GM23338 (cell line): ENCODE results near the gene NAALADL2. TPM values are rescaled to one million over a fixed set of nuclear protein-coding genes. Genes with fewer than 3 reads are reported as not detected.
"Not testable (repeated sequence)": the region's sequence is repeated elsewhere in the genome, so short reads cannot be mapped to it uniquely, and the experiment has no call there.

ENCODE experiments used
- ATAC-seq: fragments of 200-7000 bp; cut with Tn5 transposase; 3 replicates; pipeline ENCODE4 v1.9.1; 2020
- DNase-seq: peaks from one replicate; pipeline ENCODE4 v3.0.0-alpha.2; 2015; ENCODE audit warnings: low spot score
- H2AFZ ChIP-seq: fragments of 200-600 bp; sonication (generic); 2 replicates; pipeline ENCODE4 v1.8.0; 2016; ENCODE audit warnings: antibody characterized with exemption, mild to moderate bottlenecking, moderate library complexity
- H3F3A ChIP-seq: fragments of 200-600 bp; sonication (generic); replicated peaks from 2 replicates; pipeline ENCODE4 v1.8.0; 2017; ENCODE audit warnings: antibody characterized with exemption, mixed run types, low read depth
- H3K27ac ChIP-seq: fragments of 200-600 bp; sonication (generic); 2 replicates; pipeline ENCODE4 v1.6.1; 2016; ENCODE audit warnings: low read depth
- H3K27me3 ChIP-seq: fragments of 200-600 bp; sonication (generic); 2 replicates; pipeline ENCODE4 v1.8.0; 2016; ENCODE audit warnings: mild to moderate bottlenecking, mixed run types, moderate library complexity; ENCODE audit not compliant: insufficient read depth
- H3K36me3 ChIP-seq: fragments of 200-600 bp; sonication (generic); 2 replicates; pipeline ENCODE4 v1.8.0; 2016; ENCODE audit warnings: mild to moderate bottlenecking; ENCODE audit not compliant: insufficient read depth
- H3K4me1 ChIP-seq: fragments of 200-600 bp; sonication (generic); 2 replicates; pipeline ENCODE4 v1.8.0; 2016; ENCODE audit warnings: mild to moderate bottlenecking, moderate library complexity; ENCODE audit not compliant: insufficient read depth
- H3K4me2 ChIP-seq: fragments of 200-600 bp; sonication (generic); 2 replicates; pipeline ENCODE4 v1.7.1; 2017; ENCODE audit warnings: mixed run types
- H3K4me3 ChIP-seq: fragments of 200-600 bp; sonication (generic); 2 replicates; pipeline ENCODE4 v1.6.1; 2016; ENCODE audit warnings: mixed run types
- H3K79me2 ChIP-seq: fragments of 200-600 bp; sonication (generic); replicated peaks from 2 replicates; pipeline ENCODE4 v1.8.0; 2017; ENCODE audit warnings: mild to moderate bottlenecking; ENCODE audit not compliant: insufficient read depth
- H3K9me2 ChIP-seq: fragments of 200-600 bp; sonication (generic); 2 replicates; pipeline ENCODE4 v1.8.0; 2017; ENCODE audit not compliant: insufficient read depth
- H4K20me1 ChIP-seq: fragments of 200-600 bp; sonication (generic); replicated peaks from 2 replicates; pipeline ENCODE4 v1.8.0; 2017; ENCODE audit warnings: mild to moderate bottlenecking; ENCODE audit not compliant: insufficient read depth
- H3K27ac Mint-ChIP-seq: 2 replicates; pipeline ENCODE4 v1.8.0; 2020; ENCODE audit warnings: inconsistent platforms, mild to moderate bottlenecking, moderate library complexity, mixed read lengths
- H3K27me3 Mint-ChIP-seq: 3 replicates; pipeline ENCODE4 v1.8.0; 2022; ENCODE audit warnings: low read depth, mild to moderate bottlenecking, moderate library complexity, mixed read lengths, inconsistent platforms; ENCODE audit not compliant: insufficient read depth, poor library complexity
- H3K36me3 Mint-ChIP-seq: 3 replicates; pipeline ENCODE4 v1.8.0; 2021; ENCODE audit warnings: low read depth, mild to moderate bottlenecking, inconsistent platforms, moderate library complexity, mixed read lengths
- H3K4me1 Mint-ChIP-seq: 3 replicates; pipeline ENCODE4 v1.8.0; 2020; ENCODE audit warnings: mild to moderate bottlenecking, inconsistent platforms, mixed read lengths
- H3K4me3 Mint-ChIP-seq: 3 replicates; pipeline ENCODE4 v1.8.0; 2021; ENCODE audit warnings: moderate library complexity, mild to moderate bottlenecking, inconsistent platforms, mixed read lengths
- H3K9me3 Mint-ChIP-seq: 3 replicates; pipeline ENCODE4 v1.8.0; 2020; ENCODE audit warnings: moderate library complexity, mild to moderate bottlenecking, inconsistent platforms, mixed read lengths
- CREB1 ChIP-seq: fragments of 250-450 bp; sonication (Bioruptor Pico); IDR thresholded peaks from 2 replicates; pipeline ENCODE4 v1.5.0; 2020; ENCODE audit warnings: low read depth, mild to moderate bottlenecking, moderate library complexity
- EZH2 ChIP-seq: fragments of 200-600 bp; sonication (generic); IDR thresholded peaks from one replicate; pipeline ENCODE4 v1.8.0; 2017; ENCODE audit warnings: antibody characterized with exemption, mild to moderate bottlenecking, low read depth; ENCODE audit not compliant: unreplicated experiment
- JUNB ChIP-seq: IDR thresholded peaks from one replicate; pipeline ENCODE4 v1.6.1; 2016; ENCODE audit warnings: antibody characterized with exemption; ENCODE audit not compliant: unreplicated experiment
- NANOG ChIP-seq: IDR thresholded peaks from 2 replicates; pipeline ENCODE4 v1.6.1; 2016; ENCODE audit warnings: antibody characterized with exemption, borderline replicate concordance
- POLR2AphosphoS5 ChIP-seq: IDR thresholded peaks from 2 replicates; pipeline ENCODE4 v1.6.1; 2016; ENCODE audit warnings: antibody characterized with exemption, low read depth
- STAT1 ChIP-seq: IDR thresholded peaks from one replicate; pipeline ENCODE4 v1.6.1; 2016; ENCODE audit warnings: antibody characterized with exemption; ENCODE audit not compliant: unreplicated experiment
- ZNF114 ChIP-seq: fragments of 250-450 bp; sonication (Bioruptor Pico); IDR thresholded peaks from 2 replicates; pipeline ENCODE4 v1.5.0; 2020; ENCODE audit warnings: mild to moderate bottlenecking, moderate library complexity
- ZNF331 ChIP-seq: fragments of 250-450 bp; sonication (Bioruptor Pico); IDR thresholded peaks from 2 replicates; pipeline ENCODE4 v1.5.0; 2020; ENCODE audit warnings: low read depth, mild to moderate bottlenecking, moderate library complexity
- ZNF462 ChIP-seq: fragments of 250-450 bp; sonication (Bioruptor Pico); IDR thresholded peaks from 2 replicates; pipeline ENCODE4 v1.5.0; 2020; ENCODE audit warnings: mild to moderate bottlenecking, moderate library complexity
- polyA plus RNA-seq: library from polyadenylated mRNA; unstranded; fragments of >200 nt; fragmentation: Nextera tagmentation; extraction: Ambion mirVana; gene quantifications from 2 replicates; pipeline ENCODE4 v1.2.1, GENCODE V29; 2016
- total RNA-seq: library from RNA; depleted of rRNA; stranded (reverse); fragments of >200 nt; shearing (Covaris generic); gene quantifications from 2 replicates; pipeline ENCODE4 v1.2.3, GENCODE V29; 2014
- TF ChIP-seq, protein P1 (sequence below), 2 experiments: fragments of 200-600 bp in 1 of 2; sonication (generic) in 1 of 2; conservative IDR thresholded peaks; 2 replicates each; pipeline versions ENCODE4 v1.5.1 to v1.6.1; 2016 to 2017; ENCODE audit warnings: antibody characterized with exemption in 2 of 2, low read depth in 2 of 2, mild to moderate bottlenecking in 2 of 2, moderate library complexity in 1 of 2
- TF ChIP-seq, protein P2 (sequence below): IDR thresholded peaks from 2 replicates; pipeline ENCODE4 v1.6.1; 2016; ENCODE audit warnings: antibody characterized with exemption
- TF ChIP-seq, protein P3 (sequence below): IDR thresholded peaks from one replicate; pipeline ENCODE4 v1.6.1; 2018; ENCODE audit warnings: antibody characterized with exemption; ENCODE audit not compliant: unreplicated experiment

The NAALADL2 gene
- total and polyA plus RNA-seq, 2 experiments from 2014 or later: 1.6 to 2.6 TPM

- Mint-ChIP-seq H3K27me3 (no peaks in the 10 kb centered on the region), H3K27ac (no peak overlapping the region), H3K4me3 (no peak overlapping the region), H3K9me3 (no peaks in the 10 kb centered on the region), H3K4me1 (no peaks in the 10 kb centered on the region), H3K36me3 (no peaks in the 10 kb centered on the region)
- DNase-seq (no peak), ATAC-seq (no peak)
- Histone ChIP-seq H3K27me3 (no peaks in the 10 kb centered on the region), H3K27ac (no peak overlapping the region), H3K36me3 (no peaks in the 10 kb centered on the region), H3K79me2 (no peaks in the 10 kb centered on the region), H2AFZ (no peak overlapping the region), H3K4me1 (no peaks in the 10 kb centered on the region), H3F3A (no peaks in the 10 kb centered on the region), H4K20me1 (no peaks in the 10 kb centered on the region), H3K4me3 (no peak overlapping the region), H3K9me2 (no peaks in the 10 kb centered on the region), H3K4me2 (no peak overlapping the region)
- TF ChIP-seq ZNF331 (CRISPR knock-in tag): no peak
- TF ChIP-seq EZH2: no peak
- TF ChIP-seq, protein P1, sequence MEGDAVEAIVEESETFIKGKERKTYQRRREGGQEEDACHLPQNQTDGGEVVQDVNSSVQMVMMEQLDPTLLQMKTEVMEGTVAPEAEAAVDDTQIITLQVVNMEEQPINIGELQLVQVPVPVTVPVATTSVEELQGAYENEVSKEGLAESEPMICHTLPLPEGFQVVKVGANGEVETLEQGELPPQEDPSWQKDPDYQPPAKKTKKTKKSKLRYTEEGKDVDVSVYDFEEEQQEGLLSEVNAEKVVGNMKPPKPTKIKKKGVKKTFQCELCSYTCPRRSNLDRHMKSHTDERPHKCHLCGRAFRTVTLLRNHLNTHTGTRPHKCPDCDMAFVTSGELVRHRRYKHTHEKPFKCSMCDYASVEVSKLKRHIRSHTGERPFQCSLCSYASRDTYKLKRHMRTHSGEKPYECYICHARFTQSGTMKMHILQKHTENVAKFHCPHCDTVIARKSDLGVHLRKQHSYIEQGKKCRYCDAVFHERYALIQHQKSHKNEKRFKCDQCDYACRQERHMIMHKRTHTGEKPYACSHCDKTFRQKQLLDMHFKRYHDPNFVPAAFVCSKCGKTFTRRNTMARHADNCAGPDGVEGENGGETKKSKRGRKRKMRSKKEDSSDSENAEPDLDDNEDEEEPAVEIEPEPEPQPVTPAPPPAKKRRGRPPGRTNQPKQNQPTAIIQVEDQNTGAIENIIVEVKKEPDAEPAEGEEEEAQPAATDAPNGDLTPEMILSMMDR (conservative IDR thresholded peaks at IDR 0.05; ENCODE audit: low read depth in 2 of 2): no peak
- TF ChIP-seq JUNB: no peak
- no peak for TF ChIP-seq NANOG
- TF ChIP-seq STAT1: no peak
- no peak for TF ChIP-seq CREB1 (CRISPR knock-in tag)
- TF ChIP-seq ZNF462 (CRISPR knock-in tag): no peak
- TF ChIP-seq, protein P2, sequence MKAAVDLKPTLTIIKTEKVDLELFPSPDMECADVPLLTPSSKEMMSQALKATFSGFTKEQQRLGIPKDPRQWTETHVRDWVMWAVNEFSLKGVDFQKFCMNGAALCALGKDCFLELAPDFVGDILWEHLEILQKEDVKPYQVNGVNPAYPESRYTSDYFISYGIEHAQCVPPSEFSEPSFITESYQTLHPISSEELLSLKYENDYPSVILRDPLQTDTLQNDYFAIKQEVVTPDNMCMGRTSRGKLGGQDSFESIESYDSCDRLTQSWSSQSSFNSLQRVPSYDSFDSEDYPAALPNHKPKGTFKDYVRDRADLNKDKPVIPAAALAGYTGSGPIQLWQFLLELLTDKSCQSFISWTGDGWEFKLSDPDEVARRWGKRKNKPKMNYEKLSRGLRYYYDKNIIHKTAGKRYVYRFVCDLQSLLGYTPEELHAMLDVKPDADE: no peak
- TF ChIP-seq, protein P3, sequence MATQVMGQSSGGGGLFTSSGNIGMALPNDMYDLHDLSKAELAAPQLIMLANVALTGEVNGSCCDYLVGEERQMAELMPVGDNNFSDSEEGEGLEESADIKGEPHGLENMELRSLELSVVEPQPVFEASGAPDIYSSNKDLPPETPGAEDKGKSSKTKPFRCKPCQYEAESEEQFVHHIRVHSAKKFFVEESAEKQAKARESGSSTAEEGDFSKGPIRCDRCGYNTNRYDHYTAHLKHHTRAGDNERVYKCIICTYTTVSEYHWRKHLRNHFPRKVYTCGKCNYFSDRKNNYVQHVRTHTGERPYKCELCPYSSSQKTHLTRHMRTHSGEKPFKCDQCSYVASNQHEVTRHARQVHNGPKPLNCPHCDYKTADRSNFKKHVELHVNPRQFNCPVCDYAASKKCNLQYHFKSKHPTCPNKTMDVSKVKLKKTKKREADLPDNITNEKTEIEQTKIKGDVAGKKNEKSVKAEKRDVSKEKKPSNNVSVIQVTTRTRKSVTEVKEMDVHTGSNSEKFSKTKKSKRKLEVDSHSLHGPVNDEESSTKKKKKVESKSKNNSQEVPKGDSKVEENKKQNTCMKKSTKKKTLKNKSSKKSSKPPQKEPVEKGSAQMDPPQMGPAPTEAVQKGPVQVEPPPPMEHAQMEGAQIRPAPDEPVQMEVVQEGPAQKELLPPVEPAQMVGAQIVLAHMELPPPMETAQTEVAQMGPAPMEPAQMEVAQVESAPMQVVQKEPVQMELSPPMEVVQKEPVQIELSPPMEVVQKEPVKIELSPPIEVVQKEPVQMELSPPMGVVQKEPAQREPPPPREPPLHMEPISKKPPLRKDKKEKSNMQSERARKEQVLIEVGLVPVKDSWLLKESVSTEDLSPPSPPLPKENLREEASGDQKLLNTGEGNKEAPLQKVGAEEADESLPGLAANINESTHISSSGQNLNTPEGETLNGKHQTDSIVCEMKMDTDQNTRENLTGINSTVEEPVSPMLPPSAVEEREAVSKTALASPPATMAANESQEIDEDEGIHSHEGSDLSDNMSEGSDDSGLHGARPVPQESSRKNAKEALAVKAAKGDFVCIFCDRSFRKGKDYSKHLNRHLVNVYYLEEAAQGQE: no peak
- TF ChIP-seq POLR2AphosphoS5: no peak
- TF ChIP-seq ZNF114 (CRISPR knock-in tag): no peak
Observed at GRCh38 chr3:175082631-175083030, 223.5 kb downstream of the NAALADL2 start.

DNA sequence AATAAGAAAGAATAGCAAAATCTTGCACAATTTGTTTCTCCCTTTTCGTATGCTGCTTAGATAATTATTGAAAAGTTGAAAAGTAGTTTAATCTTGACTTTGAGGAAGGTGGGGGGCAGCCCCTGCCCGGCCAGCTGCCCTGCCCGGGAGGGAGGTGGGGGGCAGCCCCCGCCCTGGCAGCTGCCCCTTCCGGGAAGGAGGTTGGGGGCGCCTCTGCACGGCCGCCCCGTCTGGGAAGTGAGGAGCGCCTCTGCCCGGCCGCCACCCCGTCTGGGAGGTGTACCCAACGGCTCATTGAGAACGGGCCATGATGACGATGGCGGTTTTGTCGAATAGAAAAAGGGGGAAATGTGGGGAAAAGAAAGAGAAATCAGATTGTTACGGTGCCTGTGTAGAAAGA is 228.0 kb downstream of the NAALADL2 start:
- H4K20me1 ChIP-seq, H3K36me3 Mint-ChIP-seq, H3K9me3 Mint-ChIP-seq, H3K79me2 ChIP-seq, H2AFZ ChIP-seq, H3K4me2 ChIP-seq, ATAC-seq, H3K4me3 Mint-ChIP-seq, H3K27me3 ChIP-seq, H3K36me3 ChIP-seq, H3K4me1 ChIP-seq, H3K27me3 Mint-ChIP-seq, DNase-seq, H3K4me3 ChIP-seq, H3K27ac ChIP-seq, H3K27ac Mint-ChIP-seq, H3K4me1 Mint-ChIP-seq, H3K9me2 ChIP-seq, H3F3A ChIP-seq: not testable (repeated sequence)
